GM21529 (cell line): ENCODE data around the gene OCIAD2.
"Not testable (repeated sequence)": the region's sequence is repeated elsewhere in the genome, so short reads cannot be mapped to it uniquely, and the experiment has no call there.

Experiments
- ATAC-seq: cut with Tn5 transposase; IDR thresholded peaks from one replicate; pipeline ENCODE4 v1.9.1; 2021; ENCODE audit not compliant: unreplicated experiment

OCIAD2 gene

DNA sequence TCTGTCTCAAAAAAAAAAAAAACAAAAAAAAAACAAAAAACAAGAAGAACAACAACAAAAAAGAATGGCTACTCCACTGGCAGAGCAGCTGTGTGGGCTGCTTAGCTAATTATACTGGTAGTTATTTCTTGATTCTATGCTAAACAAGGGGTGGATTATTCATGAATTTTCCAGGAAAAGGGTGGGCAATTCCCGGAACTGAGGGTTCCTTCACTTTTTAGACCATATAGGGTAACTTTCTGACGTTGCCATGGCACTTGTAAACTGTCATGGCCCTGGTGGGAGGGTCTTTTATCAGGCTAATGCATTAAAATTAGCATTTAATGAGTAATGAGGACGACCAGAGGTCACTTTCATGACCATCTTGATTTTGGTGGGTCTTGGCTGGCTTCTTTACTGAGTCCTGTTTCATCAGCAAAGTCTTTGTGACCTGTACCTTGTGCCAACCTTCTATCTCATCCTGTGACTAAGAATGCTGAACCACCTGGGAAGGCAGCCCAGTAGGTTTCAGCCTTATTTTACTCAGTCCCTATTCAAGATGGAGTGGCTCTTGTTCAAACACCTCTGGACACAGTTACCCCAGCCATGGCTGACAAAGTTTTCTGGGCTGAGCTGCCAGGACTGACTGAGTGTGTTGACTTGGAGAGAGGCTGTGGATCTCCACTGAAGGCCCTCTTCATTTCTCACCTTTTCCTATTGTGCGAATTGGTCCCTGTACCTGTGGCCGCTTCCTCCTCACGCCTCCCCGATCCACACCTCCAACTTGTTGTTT is 1.3 kb upstream of the OCIAD2 start:
- no peak for ATAC-seq

DNA sequence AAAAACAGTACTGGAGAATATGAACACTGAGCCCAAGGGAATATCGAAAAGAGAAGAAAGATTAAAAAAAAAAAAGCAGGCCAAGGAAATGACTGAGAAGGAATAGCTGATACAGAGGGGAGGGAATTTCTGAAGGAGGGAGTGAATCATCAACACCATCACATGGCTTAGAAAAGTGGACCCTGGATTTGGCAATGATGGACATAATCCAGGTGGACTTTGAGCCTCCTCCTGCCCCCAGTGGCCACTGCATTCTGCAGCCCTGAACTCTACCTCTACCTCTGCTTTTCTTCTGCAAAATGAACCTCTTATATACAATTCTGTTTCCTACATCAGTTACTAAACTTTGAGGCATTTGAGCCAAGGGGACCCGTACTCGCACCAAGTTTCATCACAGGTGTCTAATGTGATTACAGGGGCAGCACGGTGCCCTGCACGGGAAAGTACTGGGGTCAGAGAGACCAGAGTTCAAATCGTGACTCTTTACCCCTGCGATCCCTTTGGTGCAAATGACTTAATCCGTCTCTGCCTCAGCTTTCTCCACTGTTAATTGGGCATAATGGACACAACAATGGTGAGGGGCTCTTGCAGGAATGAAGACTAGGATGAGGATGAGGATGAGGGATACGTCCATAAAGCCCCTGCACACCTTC is 1.1 kb downstream of the OCIAD2 start:
- no peak for ATAC-seq

DNA sequence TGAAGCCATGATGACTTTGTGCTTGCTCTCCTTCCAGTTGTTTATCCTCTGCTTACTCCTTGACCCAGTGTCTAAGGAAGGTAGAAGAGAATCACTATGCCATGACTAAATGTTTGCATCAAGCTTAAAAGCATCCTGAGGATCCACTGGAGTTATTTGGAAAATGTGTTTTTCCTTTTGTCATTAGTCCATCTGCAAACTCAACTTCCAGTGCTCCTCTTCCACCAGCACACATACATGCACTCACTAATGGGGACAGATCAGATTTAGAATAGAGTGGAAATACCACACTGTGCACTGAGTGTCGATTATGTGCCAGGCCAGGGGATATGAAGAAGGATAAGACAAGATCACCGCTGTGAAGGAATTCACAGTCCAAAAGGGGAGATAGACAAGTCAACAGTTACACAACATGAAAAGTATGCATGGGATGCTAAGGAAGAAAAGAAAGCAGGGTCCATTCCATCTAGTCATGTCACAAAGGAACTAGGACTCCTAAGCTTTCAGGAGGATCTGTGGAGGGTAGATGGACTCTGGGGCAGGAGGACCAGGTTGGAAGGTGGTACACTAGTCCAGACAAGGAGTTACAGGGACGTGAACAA is 1.9 kb downstream of the OCIAD2 start:
- ATAC-seq, result no peak

DNA sequence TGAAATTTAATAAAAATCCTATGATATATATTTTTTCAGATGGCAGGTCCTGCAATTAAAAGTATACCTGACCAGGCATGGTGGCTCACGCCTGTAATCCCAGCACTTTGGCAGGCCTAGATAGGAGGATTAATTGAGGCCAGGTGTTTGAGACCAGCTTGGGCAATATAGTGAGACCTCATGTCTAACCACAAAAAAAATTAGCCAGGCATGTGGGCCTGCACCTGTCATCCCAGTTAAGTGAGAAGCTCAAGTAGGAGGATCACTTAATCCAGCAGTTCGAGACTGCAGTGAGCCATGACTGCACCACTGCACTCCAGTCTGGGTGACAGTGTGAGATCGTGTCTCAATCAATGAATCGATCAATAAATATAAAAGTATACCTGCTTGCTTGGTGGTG is 2.5 kb downstream of the OCIAD2 start:
- ATAC-seq, result no peak

DNA sequence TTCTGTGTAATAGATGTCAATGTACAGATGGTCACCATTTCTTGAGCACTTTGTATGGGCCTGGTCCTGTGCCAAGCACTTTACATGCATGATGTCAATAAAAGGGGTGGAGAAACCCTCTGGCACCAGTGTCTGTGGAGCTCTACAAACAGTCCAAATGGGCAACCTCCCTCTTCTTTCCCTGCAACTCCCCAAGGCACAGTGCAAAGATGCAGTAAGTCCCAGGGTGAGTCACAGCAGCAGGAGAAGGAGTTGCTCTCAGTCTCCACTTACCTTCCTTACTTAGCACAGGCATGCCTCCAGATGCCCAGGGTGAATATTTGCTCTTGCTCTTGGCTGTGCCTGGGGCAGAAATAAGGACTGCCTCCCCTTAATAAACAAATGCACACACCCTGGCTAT is 4.3 kb downstream of the OCIAD2 start:
- no peak for ATAC-seq

DNA sequence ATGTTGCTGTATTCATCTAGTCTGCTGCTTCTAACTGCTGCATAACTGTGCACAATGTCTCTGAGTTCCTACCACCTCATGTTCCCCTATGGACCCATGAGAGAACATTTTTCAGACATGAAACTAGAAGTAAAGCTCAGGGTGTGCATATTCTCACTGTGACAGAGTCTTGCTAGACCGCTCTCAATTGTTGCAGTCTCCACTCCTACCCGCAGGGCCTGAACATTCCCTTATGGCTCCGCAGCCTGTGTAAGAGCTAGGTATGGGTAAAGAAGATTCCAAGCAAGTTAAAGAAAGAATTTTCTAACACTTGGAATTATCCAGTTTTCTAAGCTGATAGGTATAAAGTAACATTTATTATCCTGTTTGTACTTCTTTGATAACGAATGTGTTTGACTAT is 5.4 kb downstream of the OCIAD2 start:
- ATAC-seq, result no peak

DNA sequence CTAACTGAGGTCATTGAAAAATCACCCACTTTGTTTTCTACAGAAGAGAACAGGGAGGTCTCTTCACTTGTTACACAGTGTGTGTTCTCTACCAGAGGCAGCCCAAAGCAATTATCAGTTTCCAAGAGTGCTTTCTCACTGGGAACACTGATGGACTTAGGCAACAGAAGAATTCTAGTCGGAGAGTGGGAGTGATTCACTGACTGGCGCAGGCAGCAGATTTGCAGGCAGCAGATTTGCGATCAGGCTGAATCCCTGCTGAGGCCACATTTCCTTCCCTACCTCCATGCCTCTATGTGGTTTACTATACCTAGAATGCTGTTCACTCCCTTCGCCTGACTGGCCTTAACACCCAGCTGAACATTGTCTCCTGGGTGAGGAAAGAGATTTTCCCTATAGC is 6.6 kb downstream of the OCIAD2 start:
- no peak for ATAC-seq

DNA sequence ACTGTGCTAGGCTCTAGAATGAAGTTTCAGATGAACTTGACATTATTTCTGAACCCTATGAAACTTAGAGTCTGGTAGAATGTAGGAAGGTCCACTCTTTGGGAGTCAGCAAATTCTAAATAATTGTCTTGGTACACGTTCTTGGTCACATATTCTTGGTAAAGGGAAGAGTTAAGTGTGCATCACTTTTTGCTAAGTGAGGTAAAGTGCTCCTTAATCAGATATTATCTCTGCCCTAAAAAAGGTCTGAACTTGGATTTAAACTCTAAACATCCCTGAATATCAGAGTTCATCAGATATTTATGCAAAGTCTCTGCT is 7.2 kb downstream of the OCIAD2 start:
- peak; percentile 17 for ATAC-seq

DNA sequence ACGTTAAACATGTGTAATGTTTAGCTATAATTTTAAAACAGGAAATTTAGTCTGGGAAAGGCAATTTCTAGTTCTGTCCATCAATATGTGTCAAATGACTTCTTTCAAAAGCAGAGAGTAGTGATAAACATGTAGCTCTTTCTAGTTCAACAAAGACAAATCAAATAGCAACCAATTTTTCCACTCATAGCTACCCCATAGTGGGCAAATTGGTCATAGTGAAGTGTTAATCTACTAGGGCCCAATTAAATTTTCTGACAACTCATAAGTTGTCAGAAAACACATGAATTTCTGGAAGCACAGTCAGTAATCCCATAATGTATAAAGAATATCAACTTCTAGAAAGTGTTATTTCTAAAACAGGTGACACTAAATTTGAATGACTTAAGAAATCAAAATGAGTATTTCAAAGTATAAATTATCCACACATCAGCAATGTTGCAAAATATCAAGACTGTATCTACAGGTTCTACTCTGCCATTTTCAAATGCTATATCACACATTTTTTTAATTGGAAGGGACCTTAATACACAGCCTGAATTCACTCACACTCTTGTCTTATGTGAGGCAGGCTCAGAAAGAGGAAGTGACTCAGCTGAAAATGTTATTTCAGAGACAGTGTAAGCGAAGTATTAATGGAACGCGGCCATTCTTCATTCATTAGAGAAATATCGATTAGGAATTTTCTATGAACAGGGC is 7.7 kb downstream of the OCIAD2 start:
- ATAC-seq, result peak; percentile 73

DNA sequence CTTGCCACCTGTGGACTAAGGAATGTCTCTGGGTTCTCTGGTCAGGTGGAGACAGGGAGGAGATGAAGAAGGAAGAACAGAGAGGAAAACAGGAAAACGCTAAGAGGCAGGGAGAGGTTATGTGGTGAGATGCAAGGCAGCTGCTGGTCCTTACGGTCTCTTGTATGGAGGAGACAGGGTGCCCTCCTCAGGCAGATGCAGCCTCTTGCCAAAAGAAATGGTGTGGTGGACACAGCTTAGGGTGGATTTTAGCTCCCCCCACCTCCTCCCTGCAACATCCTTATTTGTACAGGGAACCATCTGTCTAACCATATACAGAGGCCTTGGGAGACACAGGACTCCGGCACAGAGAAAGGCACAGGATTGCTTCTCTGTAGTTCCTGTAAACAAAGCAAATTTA is 9.7 kb downstream of the OCIAD2 start:
- ATAC-seq, result no peak

DNA sequence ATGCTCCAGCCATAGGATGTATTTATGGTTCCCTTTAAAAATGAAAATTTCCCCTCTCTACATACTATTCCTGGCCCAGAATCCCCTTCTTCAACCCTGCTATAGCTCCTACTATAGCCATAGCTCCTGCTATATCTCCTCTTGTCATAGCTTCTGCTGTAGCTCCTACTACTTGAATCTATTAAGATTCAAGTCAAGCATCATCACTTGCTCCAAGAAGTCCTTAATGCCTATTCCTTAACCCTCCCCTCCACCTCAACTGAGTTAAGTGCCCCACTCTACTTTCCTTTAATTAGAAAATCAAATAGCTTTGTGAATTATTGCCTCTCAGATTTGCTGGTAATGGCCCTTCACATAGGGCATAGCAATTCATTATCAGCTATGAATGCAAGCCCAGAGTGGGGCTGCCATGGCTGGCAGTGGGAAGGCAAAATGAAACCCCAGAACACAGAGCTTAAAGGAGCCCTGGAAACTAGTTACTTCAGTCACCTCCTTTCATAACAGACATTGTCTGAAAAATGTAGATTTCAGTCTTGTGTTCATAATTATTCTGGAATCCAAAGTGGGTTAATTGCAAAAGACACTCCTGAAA is 15.4 kb downstream of the OCIAD2 start:
- ATAC-seq, result no peak

DNA sequence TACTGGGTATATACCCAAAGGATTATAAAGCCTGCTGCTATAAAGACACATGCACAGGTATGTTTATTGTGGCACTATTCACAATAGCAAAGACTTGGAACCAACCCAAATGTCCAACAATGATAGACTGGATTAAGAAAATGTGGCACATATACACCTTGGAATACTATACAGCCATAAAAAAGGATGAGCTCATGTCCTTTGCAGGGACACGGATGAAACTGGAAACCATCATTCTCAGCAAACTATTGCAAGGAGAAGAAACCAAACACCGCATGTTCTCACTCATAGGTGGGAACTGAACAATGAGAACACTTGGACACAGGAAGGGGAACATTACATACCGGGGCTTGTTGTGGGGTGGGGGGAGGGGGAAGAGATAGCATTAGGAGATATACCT is 16.8 kb downstream of the OCIAD2 start:
- ATAC-seq, result not testable (repeated sequence)

DNA sequence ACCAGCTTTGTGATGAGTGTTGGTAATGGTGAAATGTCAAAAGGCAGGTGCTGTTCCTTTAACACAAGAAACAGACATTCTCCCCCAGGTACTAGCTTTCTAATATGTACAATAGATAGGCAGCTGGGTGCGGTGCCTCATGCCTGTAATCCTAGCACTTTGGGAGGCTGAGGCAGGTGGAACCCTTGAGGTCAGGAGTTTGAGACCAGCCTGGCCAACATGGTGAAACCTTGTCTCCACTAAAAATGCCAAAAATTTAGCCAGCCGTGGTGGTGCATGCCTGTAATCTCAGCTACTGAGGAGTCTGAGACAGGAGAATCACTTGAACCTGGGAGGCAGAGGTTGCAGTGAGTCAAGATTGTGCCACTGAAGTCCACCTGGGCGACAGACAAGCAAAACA is 24.9 kb downstream of the OCIAD2 start:
- not testable (repeated sequence) for ATAC-seq

DNA sequence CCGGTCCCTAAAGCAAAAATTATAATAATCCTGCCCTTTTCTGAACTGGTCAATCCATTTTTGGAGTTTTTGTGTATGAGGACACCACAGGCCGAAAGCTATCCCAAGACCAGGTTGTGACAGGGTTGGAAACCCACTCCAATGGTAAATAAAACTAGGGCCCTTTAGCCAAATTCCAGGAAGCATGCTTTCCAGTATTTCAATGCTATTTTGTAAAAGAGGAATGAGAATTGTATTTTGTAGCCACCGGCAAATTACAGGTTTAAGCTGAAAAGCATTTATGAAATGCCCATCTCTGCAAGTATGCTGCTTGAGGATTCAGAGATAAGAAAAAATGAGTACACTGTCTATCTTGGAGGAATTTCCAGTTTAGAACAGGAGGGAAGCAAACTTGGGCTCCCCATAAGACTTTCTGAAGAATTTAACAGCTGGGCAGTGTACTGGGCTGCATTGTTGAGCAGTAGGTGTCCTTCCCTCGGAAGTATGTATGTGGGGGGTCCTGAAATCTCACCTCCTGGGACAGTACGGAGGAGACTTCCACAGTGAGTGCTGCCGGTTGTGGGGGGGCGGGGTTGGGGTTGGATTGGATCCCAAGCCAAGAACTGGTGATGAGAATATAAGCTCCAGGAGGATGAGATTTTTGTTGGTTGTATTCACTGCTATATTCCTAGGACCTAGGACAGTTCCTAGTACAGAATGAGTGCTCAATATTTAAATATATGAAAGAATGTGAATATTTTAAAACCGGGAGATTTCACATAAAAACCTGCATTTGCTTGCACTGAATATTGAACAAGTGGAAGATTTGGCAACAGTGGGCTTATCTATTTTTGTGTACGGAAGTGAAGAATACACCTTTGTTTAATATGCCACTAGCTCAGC is 26.8 kb downstream of the OCIAD2 start:
- no peak for ATAC-seq

DNA sequence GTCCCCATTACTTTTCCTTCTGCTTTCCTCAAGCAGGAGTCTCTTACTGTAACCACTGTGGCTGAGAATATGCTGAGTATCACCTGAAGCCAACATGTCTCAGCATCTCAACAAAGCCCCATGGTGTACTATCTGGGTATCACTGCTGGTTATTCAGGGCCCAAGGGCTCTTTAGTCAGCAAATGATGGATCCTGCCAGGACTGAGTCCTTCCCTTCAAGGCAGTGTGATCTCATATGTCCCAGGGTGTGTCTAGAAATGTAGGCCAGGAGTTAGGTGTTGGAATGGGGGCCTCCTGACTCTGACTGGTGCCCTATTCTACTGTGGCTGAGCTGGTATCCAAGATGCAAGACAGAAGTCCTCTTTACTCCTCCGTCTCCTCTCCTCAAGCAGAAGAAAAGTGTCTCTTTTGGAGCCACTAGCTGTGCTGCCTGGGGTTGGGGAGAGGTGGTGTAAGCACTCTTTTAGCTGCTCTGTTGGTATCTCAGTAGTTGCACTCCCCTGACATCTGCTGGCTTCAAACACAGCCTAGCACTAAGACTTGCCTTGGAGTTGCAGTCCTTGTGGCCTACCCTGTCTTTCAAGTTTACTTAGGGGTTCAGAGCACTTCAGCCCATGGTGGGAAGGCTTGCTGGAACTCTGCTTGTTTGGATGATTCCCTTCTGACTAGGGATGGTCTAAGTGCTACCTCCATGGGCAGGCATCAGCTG is 28.6 kb downstream of the OCIAD2 start:
- ATAC-seq, result no peak

DNA sequence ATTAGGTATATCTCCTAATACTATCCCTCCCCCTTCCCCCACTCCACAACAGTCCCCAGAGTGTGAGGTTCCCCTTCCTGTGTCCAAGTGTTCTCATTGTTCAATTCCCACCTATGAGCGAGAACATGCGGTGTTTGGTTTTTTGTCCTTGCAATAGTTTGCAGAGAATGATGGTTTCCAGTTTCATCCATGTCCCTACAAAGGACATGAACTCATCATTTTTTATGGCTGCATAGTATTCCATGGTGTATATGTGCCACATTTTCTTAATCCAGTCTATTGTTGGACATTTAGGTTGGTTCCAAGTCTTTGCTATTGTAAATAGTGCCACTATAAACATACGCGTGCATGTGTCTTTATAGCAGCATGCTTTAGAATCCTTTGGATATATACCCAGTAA is 41.9 kb downstream of the OCIAD2 start:
- not testable (repeated sequence) for ATAC-seq

DNA sequence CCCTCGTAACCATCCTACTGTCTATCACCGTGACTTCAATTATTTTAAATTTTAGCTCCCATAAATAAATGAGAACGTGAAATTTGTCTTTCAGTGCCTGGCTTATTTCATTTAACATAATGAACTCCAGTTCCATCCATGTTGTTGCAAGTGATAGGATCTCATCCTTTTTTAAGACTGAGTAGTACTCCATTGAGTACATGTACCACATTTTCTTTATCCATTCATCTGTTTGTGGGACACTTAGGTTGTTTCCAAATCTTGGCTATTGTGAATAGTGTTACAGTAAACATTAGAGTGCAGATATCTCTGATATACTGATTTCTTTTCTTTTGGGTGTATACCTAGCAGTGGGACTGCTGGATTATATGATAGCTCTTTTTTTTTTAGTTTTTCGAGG is 42.8 kb downstream of the OCIAD2 start:
- no peak for ATAC-seq

DNA sequence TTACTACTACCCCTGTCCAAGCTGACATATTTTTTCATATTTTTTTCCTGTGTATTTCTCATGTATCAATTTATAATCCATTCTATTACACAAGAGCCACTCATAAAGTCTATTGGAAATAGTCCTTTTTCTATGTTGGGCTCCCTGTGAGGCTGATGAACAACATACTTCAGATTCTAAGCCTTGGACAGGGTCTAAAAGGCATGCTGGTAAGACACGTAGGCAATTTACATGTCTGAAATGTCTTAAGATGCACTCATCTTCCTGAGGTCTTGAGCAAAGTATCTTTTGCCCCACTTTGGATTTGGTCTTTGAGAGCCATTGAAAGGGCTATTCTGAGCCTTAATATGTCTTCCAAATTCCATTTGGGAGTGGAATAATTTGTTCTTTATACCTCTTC is 43.9 kb downstream of the OCIAD2 start:
- no peak for ATAC-seq

DNA sequence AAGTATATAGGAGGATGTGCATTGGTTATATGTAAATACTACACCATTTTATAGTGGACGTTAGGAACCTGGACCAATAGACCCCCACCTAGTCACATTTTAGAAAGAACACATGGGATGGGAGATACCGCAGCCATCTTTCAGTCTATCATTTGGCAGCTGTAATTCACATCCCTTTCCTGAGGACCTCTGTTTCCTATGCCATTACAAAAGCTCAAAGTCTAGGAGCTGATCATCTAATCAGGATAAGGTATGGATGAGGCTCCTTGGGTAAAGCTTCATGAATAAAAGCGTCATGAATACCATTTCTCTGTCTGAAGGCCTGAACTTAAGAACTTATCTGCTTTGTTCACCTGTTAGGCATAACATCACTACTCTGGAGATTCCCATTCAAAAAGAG is 44.5 kb downstream of the OCIAD2 start:
- no peak for ATAC-seq

DNA sequence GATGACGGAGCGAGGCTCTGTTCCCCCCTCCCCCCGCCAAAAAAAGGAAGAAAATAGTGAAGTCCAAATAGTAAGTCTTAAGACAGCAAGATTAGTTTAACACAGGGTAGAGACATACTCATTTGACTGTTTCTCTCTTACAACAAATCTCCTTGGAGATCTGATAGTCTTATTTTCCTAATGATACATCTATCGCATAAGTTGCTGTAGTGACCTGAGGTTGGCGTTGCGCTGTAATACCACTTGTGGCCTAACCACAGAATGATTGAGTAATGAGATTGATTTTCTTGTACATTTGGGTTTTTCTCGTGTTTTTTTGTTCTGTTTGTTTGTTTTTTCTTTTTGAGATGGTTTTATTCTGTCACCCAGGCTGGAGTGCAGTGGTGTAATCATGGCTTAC is 48.4 kb downstream of the OCIAD2 start:
- ATAC-seq, result no peak
